ENCODE data around the gene ATP12A. TPM values are rescaled to one million over a fixed set of nuclear protein-coding genes. Genes with fewer than 3 reads are reported as not detected.
A peak's percentile ranks its signal among the peaks of the same experiment; 100 is the strongest.

Gene ATP12A
- total RNA-seq, 1 donor from 2014 or later = not detected

GRCh38 chr13:24675806-24676570 lies 4.2 kb upstream of the ATP12A start:
- Mint-ChIP-seq H3K4me1 (ENCODE audit: low read depth) (peaks cover 16% of the 10 kb centered on the region), H3K27me3 (ENCODE audit: low read depth) (peaks cover 26% of the 10 kb centered on the region), H3K9me3 (ENCODE audit: low read depth) (no peaks in the 10 kb centered on the region), H3K36me3 (ENCODE audit: low read depth) (no peaks in the 10 kb centered on the region), H3K4me3 (ENCODE audit: unreplicated experiment) (no peak overlapping the region), H3K27ac (ENCODE audit: unreplicated experiment) (no peak overlapping the region)
- DNase-seq (ENCODE audit: low spot score) = no peak
- TF ChIP-seq CTCF (IDR thresholded peaks at IDR 0.05) = no peak

- no peak for DNase-seq (ENCODE audit: low spot score)
- TF ChIP-seq CTCF (IDR thresholded peaks at IDR 0.05) = no peak
- no peak overlapping the region for H3K4me3 Mint-ChIP-seq (ENCODE audit: unreplicated experiment)
- no peak overlapping the region for H3K27ac Mint-ChIP-seq (ENCODE audit: unreplicated experiment)
- H3K27me3 Mint-ChIP-seq (ENCODE audit: low read depth) = peaks cover 35% of the 10 kb centered on the region
- H3K9me3 Mint-ChIP-seq (ENCODE audit: low read depth) = no peaks in the 10 kb centered on the region
- H3K36me3 Mint-ChIP-seq (ENCODE audit: low read depth) = no peaks in the 10 kb centered on the region
- peaks cover 5% of the 10 kb centered on the region for H3K4me1 Mint-ChIP-seq (ENCODE audit: low read depth)
These were observed 2.1 kb upstream of the ATP12A start for GRCh38 chr13:24678151-24678550.

GRCh38 chr13:24679686-24680085 lies 522 bp upstream of the ATP12A start:
- DNase-seq (ENCODE audit: low spot score) = no peak
- peak overlapping the region; percentile 29 for H3K4me3 Mint-ChIP-seq (ENCODE audit: unreplicated experiment)
- no peaks in the 10 kb centered on the region for H3K9me3 Mint-ChIP-seq (ENCODE audit: low read depth)
- TF ChIP-seq CTCF (IDR thresholded peaks at IDR 0.05) = no peak
- no peak overlapping the region for H3K27ac Mint-ChIP-seq (ENCODE audit: unreplicated experiment)
- H3K27me3 Mint-ChIP-seq (ENCODE audit: low read depth) = peaks cover 35% of the 10 kb centered on the region
- peaks cover 15% of the 10 kb centered on the region for H3K4me1 Mint-ChIP-seq (ENCODE audit: low read depth)
- no peaks in the 10 kb centered on the region for H3K36me3 Mint-ChIP-seq (ENCODE audit: low read depth)

- Mint-ChIP-seq H3K4me1 (ENCODE audit: low read depth) (peaks cover 15% of the 10 kb centered on the region), H3K27me3 (ENCODE audit: low read depth) (peaks cover 36% of the 10 kb centered on the region), H3K36me3 (ENCODE audit: low read depth) (no peaks in the 10 kb centered on the region), H3K27ac (ENCODE audit: unreplicated experiment) (no peak overlapping the region), H3K9me3 (ENCODE audit: low read depth) (no peaks in the 10 kb centered on the region), H3K4me3 (ENCODE audit: unreplicated experiment) (no peak overlapping the region)
- TF ChIP-seq CTCF (IDR thresholded peaks at IDR 0.05) = no peak
- DNase-seq (ENCODE audit: low spot score) = no peak
These were observed 855 bp downstream of the ATP12A start for GRCh38 chr13:24680921-24681604.

GRCh38 chr13:24681930-24682329 lies 1.7 kb downstream of the ATP12A start:
- no peaks in the 10 kb centered on the region for H3K9me3 Mint-ChIP-seq (ENCODE audit: low read depth)
- peaks cover 15% of the 10 kb centered on the region for H3K4me1 Mint-ChIP-seq (ENCODE audit: low read depth)
- DNase-seq (ENCODE audit: low spot score) = no peak
- H3K36me3 Mint-ChIP-seq (ENCODE audit: low read depth) = no peaks in the 10 kb centered on the region
- H3K4me3 Mint-ChIP-seq (ENCODE audit: unreplicated experiment) = no peak overlapping the region
- no peak for TF ChIP-seq CTCF (IDR thresholded peaks at IDR 0.05)
- H3K27me3 Mint-ChIP-seq (ENCODE audit: low read depth) = peaks cover 37% of the 10 kb centered on the region
- no peak overlapping the region for H3K27ac Mint-ChIP-seq (ENCODE audit: unreplicated experiment)

Measured in chondrocyte (in vitro differentiated cells).